Gastroesophageal sphincter (tissue), 3 donors: ENCODE measurements around the gene HIVEP2.

ENCODE experiments used
- CTCF ChIP-seq, 4 experiments: fragments of 200-600 bp in 2 of 4; fragments of 450-650 bp in 2 of 4; sonication (generic) in 1 of 4; IDR thresholded peaks; one replicate each; pipeline ENCODE4 v1.5.1; 2017 to 2019; ENCODE audit warnings: antibody characterized with exemption in 4 of 4, mild to moderate bottlenecking in 2 of 4, moderate library complexity in 2 of 4
- POLR2A ChIP-seq, 2 donors: fragments of 450-650 bp; IDR thresholded peaks; one replicate each; pipeline ENCODE4 v1.6.1; 2017; ENCODE audit warnings: antibody characterized with exemption in 2 of 2, mild to moderate bottlenecking in 2 of 2, moderate library complexity in 1 of 2

- TF ChIP-seq CTCF (IDR thresholded peaks at IDR 0.05) (no peak), POLR2A (IDR thresholded peaks at IDR 0.05) (no peak)
These were observed 133.9 kb downstream of the HIVEP2 start for GRCh38 chr6:142810952-142811514.
